ENCODE data around the gene TGFB1I1.

TGFB1I1 gene

DNA sequence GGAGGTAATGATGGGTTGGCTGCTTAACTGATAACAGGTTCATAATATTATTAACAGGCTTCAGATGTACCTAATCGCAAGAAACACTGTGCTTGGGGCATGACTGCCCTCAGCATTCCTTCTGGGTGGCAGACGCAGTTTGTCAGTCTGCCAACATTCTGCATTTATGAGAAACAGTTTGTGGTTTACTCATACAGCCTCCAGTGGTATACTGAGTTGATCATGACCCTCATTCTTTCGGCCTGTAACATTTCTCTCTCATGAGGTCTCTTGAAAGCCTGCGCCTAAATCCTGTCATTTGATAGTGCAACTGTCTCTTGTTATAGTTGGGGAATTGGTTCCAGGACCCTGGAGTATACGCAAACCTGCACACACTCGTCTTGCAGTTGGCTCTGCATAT is 41.2 kb downstream of the TGFB1I1 start:
- TF ChIP-seq CREB1 (IDR thresholded peaks at IDR 0.05; ENCODE audit: low read depth) (no peak), TCF12 (IDR thresholded peaks at IDR 0.05; ENCODE audit: low read depth) (no peak), CEBPB (IDR thresholded peaks at IDR 0.05) (no peak), TAF1 (IDR thresholded peaks at IDR 0.05; ENCODE audit: low read depth) (no peak), NFIC (IDR thresholded peaks at IDR 0.05) (no peak), TEAD4 (IDR thresholded peaks at IDR 0.05) (no peak), USF1 (IDR thresholded peaks at IDR 0.05) (no peak), RAD21 (IDR thresholded peaks at IDR 0.05; ENCODE audit: low read depth) (no peak), FOXM1 (IDR thresholded peaks at IDR 0.05; ENCODE audit: borderline replicate concordance, low read depth) (no peak), EGR1 (IDR thresholded peaks at IDR 0.05) (no peak), YY1 (IDR thresholded peaks at IDR 0.05; ENCODE audit: low read depth) (no peak), EP300 (IDR thresholded peaks at IDR 0.05; ENCODE audit: borderline replicate concordance) (no peak)
- TF ChIP-seq, protein P1, sequence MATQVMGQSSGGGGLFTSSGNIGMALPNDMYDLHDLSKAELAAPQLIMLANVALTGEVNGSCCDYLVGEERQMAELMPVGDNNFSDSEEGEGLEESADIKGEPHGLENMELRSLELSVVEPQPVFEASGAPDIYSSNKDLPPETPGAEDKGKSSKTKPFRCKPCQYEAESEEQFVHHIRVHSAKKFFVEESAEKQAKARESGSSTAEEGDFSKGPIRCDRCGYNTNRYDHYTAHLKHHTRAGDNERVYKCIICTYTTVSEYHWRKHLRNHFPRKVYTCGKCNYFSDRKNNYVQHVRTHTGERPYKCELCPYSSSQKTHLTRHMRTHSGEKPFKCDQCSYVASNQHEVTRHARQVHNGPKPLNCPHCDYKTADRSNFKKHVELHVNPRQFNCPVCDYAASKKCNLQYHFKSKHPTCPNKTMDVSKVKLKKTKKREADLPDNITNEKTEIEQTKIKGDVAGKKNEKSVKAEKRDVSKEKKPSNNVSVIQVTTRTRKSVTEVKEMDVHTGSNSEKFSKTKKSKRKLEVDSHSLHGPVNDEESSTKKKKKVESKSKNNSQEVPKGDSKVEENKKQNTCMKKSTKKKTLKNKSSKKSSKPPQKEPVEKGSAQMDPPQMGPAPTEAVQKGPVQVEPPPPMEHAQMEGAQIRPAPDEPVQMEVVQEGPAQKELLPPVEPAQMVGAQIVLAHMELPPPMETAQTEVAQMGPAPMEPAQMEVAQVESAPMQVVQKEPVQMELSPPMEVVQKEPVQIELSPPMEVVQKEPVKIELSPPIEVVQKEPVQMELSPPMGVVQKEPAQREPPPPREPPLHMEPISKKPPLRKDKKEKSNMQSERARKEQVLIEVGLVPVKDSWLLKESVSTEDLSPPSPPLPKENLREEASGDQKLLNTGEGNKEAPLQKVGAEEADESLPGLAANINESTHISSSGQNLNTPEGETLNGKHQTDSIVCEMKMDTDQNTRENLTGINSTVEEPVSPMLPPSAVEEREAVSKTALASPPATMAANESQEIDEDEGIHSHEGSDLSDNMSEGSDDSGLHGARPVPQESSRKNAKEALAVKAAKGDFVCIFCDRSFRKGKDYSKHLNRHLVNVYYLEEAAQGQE (IDR thresholded peaks at IDR 0.05; ENCODE audit: low read depth): no peak

- TF ChIP-seq CEBPB (IDR thresholded peaks at IDR 0.05) (no peak), EGR1 (IDR thresholded peaks at IDR 0.05) (no peak), CREB1 (IDR thresholded peaks at IDR 0.05; ENCODE audit: low read depth) (no peak), YY1 (IDR thresholded peaks at IDR 0.05; ENCODE audit: low read depth) (no peak), MAX (IDR thresholded peaks at IDR 0.05) (no peak), RAD21 (IDR thresholded peaks at IDR 0.05; ENCODE audit: low read depth) (no peak), USF1 (IDR thresholded peaks at IDR 0.05) (no peak), TAF1 (IDR thresholded peaks at IDR 0.05; ENCODE audit: low read depth) (no peak), TEAD4 (IDR thresholded peaks at IDR 0.05) (no peak), ZBTB7A (IDR thresholded peaks at IDR 0.05; ENCODE audit: low read depth) (no peak), NFIC (IDR thresholded peaks at IDR 0.05) (no peak)
- TF ChIP-seq, protein P1 (IDR thresholded peaks at IDR 0.05; ENCODE audit: low read depth): no peak
Observed at GRCh38 chr16:31513884-31514283, 41.9 kb downstream of the TGFB1I1 start.

GRCh38 chr16:31517800-31518402 is 45.9 kb downstream of the TGFB1I1 start:
- TF ChIP-seq CEBPB (IDR thresholded peaks at IDR 0.05) (no peak), FOXM1 (IDR thresholded peaks at IDR 0.05; ENCODE audit: borderline replicate concordance, low read depth) (no peak), TCF12 (IDR thresholded peaks at IDR 0.05; ENCODE audit: low read depth) (no peak), ZBTB7A (IDR thresholded peaks at IDR 0.05; ENCODE audit: low read depth) (no peak), RAD21 (IDR thresholded peaks at IDR 0.05; ENCODE audit: low read depth) (no peak), YY1 (IDR thresholded peaks at IDR 0.05; ENCODE audit: low read depth) (no peak), EP300 (IDR thresholded peaks at IDR 0.05; ENCODE audit: borderline replicate concordance) (no peak), EGR1 (IDR thresholded peaks at IDR 0.05) (no peak), CREB1 (IDR thresholded peaks at IDR 0.05; ENCODE audit: low read depth) (no peak), MAX (IDR thresholded peaks at IDR 0.05) (no peak), USF1 (IDR thresholded peaks at IDR 0.05) (no peak), TAF1 (IDR thresholded peaks at IDR 0.05; ENCODE audit: low read depth) (no peak)
- TF ChIP-seq, protein P1 (IDR thresholded peaks at IDR 0.05; ENCODE audit: low read depth): no peak

Data from Ishikawa (cell line).